IMR-90 (cell line): ENCODE data around the gene LRRC47. TPM values are rescaled to one million over a fixed set of nuclear protein-coding genes. Genes with fewer than 3 reads are reported as not detected.

Experiments
- ATAC-seq: fragments of 200-7000 bp; cut with Tn5 transposase; 2 replicates; pipeline ENCODE4 v1.9.1; 2020; ENCODE audit warnings: low read depth, mild to moderate bottlenecking, moderate library complexity
- BruUV-seq: library from RNA; stranded (reverse); fragments of 400-500 nt; replicated peaks from 2 replicates; lab custom pipeline; 2021; lab: Mats Ljungman, UMichigan
- CTCF ChIA-PET: fragments of 300-600 bp; formaldehyde crosslinking; extraction: SDS; loops from one replicate; lab custom pipeline; 2021; ENCODE audit warnings: antibody characterized with exemption; lab: Yijun Ruan, JAX
- POLR2A ChIA-PET: fragments of 300-600 bp; sonication (Branson Sonifier 250); formaldehyde crosslinking; loops from one replicate; lab custom pipeline; 2022; ENCODE audit warnings: antibody characterized with exemption; ENCODE audit not compliant: unreplicated experiment; lab: Charles Lee
- DNase-seq: peaks from one replicate; pipeline ENCODE4 v3.0.0; 2013
- H2AFZ ChIP-seq: replicated peaks from 2 replicates; pipeline ENCODE3; 2013; ENCODE audit warnings: low read length, mild to moderate bottlenecking; ENCODE audit not compliant: poor library complexity
- H2AK5ac ChIP-seq: 2 replicates; pipeline ENCODE4 v1.6.1; 2013; ENCODE audit warnings: low read depth, low read length, inconsistent platforms
- H2AK9ac ChIP-seq: replicated peaks from 2 replicates; pipeline ENCODE3; 2013; ENCODE audit warnings: mild to moderate bottlenecking, low read depth, low read length, moderate library complexity; ENCODE audit not compliant: poor library complexity
- H2BK120ac ChIP-seq: 2 replicates; pipeline ENCODE4 v1.6.1; 2013; ENCODE audit warnings: low read depth, low read length, inconsistent platforms
- H2BK15ac ChIP-seq: 3 replicates; pipeline ENCODE4 v1.6.1; 2013; ENCODE audit warnings: low read depth, low read length, inconsistent platforms
- H2BK20ac ChIP-seq: 2 replicates; pipeline ENCODE4 v1.6.1; 2013; ENCODE audit warnings: low read depth, mild to moderate bottlenecking, inconsistent platforms, low read length, moderate library complexity
- H2BK5ac ChIP-seq: 2 replicates; pipeline ENCODE4 v1.6.1; 2013; ENCODE audit warnings: mild to moderate bottlenecking, low read depth, low read length, inconsistent platforms; ENCODE audit not compliant: poor library complexity, severe bottlenecking
- H3K14ac ChIP-seq: replicated peaks from 2 replicates; pipeline ENCODE4 v1.6.1; 2013; ENCODE audit warnings: low read depth, low read length, inconsistent platforms
- H3K18ac ChIP-seq: 2 replicates; pipeline ENCODE4 v1.6.1; 2013; ENCODE audit warnings: low read depth, low read length, control low read depth
- H3K23ac ChIP-seq: 2 replicates; pipeline ENCODE4 v1.6.1; 2013; ENCODE audit warnings: low read depth, low read length, inconsistent platforms
- H3K27ac ChIP-seq: 2 replicates; pipeline ENCODE4 v1.5.1; 2013; ENCODE audit warnings: mild to moderate bottlenecking, control low read depth, low read length; ENCODE audit not compliant: insufficient read depth
- H3K27me3 ChIP-seq: 2 replicates; pipeline ENCODE4 v1.6.1; 2013; ENCODE audit warnings: low read length; ENCODE audit not compliant: control insufficient read depth, insufficient read depth
- H3K36me3 ChIP-seq: 2 replicates; pipeline ENCODE4 v1.6.1; 2013; ENCODE audit warnings: low read length, mixed read lengths; ENCODE audit not compliant: control insufficient read depth, insufficient read depth
- H3K4ac ChIP-seq: 2 replicates; pipeline ENCODE4 v1.6.1; 2013; ENCODE audit warnings: low read depth, low read length, inconsistent platforms
- H3K4me1 ChIP-seq: 2 replicates; pipeline ENCODE4 v1.6.1; 2013; ENCODE audit warnings: low read length, mixed read lengths; ENCODE audit not compliant: control insufficient read depth, insufficient read depth
- H3K4me2 ChIP-seq: 2 replicates; pipeline ENCODE4 v1.6.1; 2013; ENCODE audit warnings: low read depth, mild to moderate bottlenecking, control low read depth, low read length, moderate library complexity
- H3K4me3 ChIP-seq: 2 replicates; pipeline ENCODE4 v1.5.1; 2013; ENCODE audit warnings: low read depth, mild to moderate bottlenecking, control low read depth, low read length, moderate library complexity; ENCODE audit not compliant: insufficient read depth
- H3K56ac ChIP-seq: 2 replicates; pipeline ENCODE4 v1.6.1; 2013; ENCODE audit warnings: low read length, inconsistent platforms; ENCODE audit not compliant: insufficient read depth; ENCODE audit errors: extremely low read depth
- H3K79me1 ChIP-seq, 2 experiments: 2 replicates each; pipeline ENCODE4 v1.6.1; 2013; ENCODE audit warnings: low read length in 2 of 2, inconsistent platforms in 1 of 2, low read depth in 1 of 2
- H3K9ac ChIP-seq: 2 replicates; pipeline ENCODE4 v1.6.1; 2013; ENCODE audit warnings: low read depth, low read length, control low read depth
- H3K9me1 ChIP-seq: 2 replicates; pipeline ENCODE4 v1.6.1; 2013; ENCODE audit warnings: low read length, inconsistent platforms; ENCODE audit not compliant: insufficient read depth
- H3K9me3 ChIP-seq: 2 replicates; pipeline ENCODE4 v1.6.1; 2013; ENCODE audit warnings: low read length; ENCODE audit not compliant: control insufficient read depth, insufficient read depth
- H4K20me1 ChIP-seq: 2 replicates; pipeline ENCODE4 v1.6.1; 2013; ENCODE audit warnings: low read length, inconsistent platforms; ENCODE audit not compliant: insufficient read depth
- H4K5ac ChIP-seq: 2 replicates; pipeline ENCODE4 v1.6.1; 2013; ENCODE audit warnings: mild to moderate bottlenecking, low read depth, low read length, control low read depth
- H4K8ac ChIP-seq, 2 experiments: 2 replicates each; pipeline ENCODE4 v1.6.1; 2013; ENCODE audit warnings: low read depth in 2 of 2, low read length in 2 of 2, control low read depth in 1 of 2, inconsistent platforms in 1 of 2
- H4K91ac ChIP-seq: 2 replicates; pipeline ENCODE4 v1.6.1; 2013; ENCODE audit warnings: low read depth, low read length, inconsistent platforms; ENCODE audit not compliant: insufficient read depth
- BHLHE40 ChIP-seq: fragments of 150-350 bp; IDR thresholded peaks from 2 replicates; pipeline ENCODE4 v1.6.1; 2016; ENCODE audit warnings: mild to moderate bottlenecking, low read depth, low read length
- CEBPB ChIP-seq: IDR thresholded peaks from 2 replicates; pipeline ENCODE4 v1.6.1; 2012; ENCODE audit warnings: low read depth, low read length, improper control_type of control experiment
- MAFK ChIP-seq: IDR thresholded peaks from 2 replicates; pipeline ENCODE4 v1.6.1; 2012; ENCODE audit warnings: low read depth, low read length, improper control_type of control experiment
- MAZ ChIP-seq: IDR thresholded peaks from 2 replicates; pipeline ENCODE4 v1.6.1; 2012; ENCODE audit warnings: low read depth, mild to moderate bottlenecking, low read length, improper control_type of control experiment, moderate library complexity, borderline replicate concordance
- MXI1 ChIP-seq: IDR thresholded peaks from 2 replicates; pipeline ENCODE4 v1.6.1; 2012; ENCODE audit warnings: low read depth, mild to moderate bottlenecking, low read length, moderate library complexity, borderline replicate concordance
- RAD21 ChIP-seq: IDR thresholded peaks from 2 replicates; pipeline ENCODE4 v1.6.1; 2012; ENCODE audit warnings: low read length, improper control_type of control experiment
- RFX5 ChIP-seq: IDR thresholded peaks from 2 replicates; pipeline ENCODE4 v1.8.0; 2012; ENCODE audit warnings: low read depth, mild to moderate bottlenecking, low read length, moderate library complexity
- SMC3 ChIP-seq: fragments of 150-350 bp; IDR thresholded peaks from 2 replicates; pipeline ENCODE4 v1.6.1; 2016; ENCODE audit warnings: low read depth, mild to moderate bottlenecking, antibody characterized with exemption, low read length, moderate library complexity
- WGBS, 2 experiments: methylation state at CpG; one replicate each; pipeline versions ENCODE4 v1.1.5 to v1.1.7; 2013; ENCODE audit warnings: missing lambda C conversion rate in 2 of 2; ENCODE audit not compliant: insufficient read length in 1 of 2; ENCODE audit errors: extremely low coverage in 2 of 2; 5-methylcytosine and 5-hydroxymethylcytosine counted together
- dilution Hi-C: fragments of 300-500 bp; cut with HindIII; formaldehyde crosslinking; loops from one replicate; pipeline ENCODE4 v1.14.3; 2018; ENCODE audit warnings: low sequenced_read_pairs; ENCODE audit not compliant: unreplicated experiment
- in situ Hi-C: fragments of 300-500 bp; cut with MboI; formaldehyde crosslinking; loops from 3 replicates; pipeline ENCODE4 v1.14.3; 2019; ENCODE audit warnings: low sequenced_read_pairs, inconsistent platforms, mixed read lengths
- intact Hi-C: fragments of 100-400 bp; cut with micrococcal nuclease; formaldehyde crosslinking; loops from 2 replicates; pipeline ENCODE4 v1.10.0; 2022
- polyA plus RNA-seq, 3 experiments: library from polyadenylated mRNA; depleted of rRNA; stranded (reverse); fragments of >200 nt; gene quantifications; 2 replicates each; pipeline ENCODE4 v1.2.3, GENCODE V29; 2012; ENCODE audit warnings: low replicate concordance in 1 of 3
- total RNA-seq: library from RNA; depleted of rRNA; stranded (reverse); fragments of >200 nt; gene quantifications from 2 replicates; pipeline ENCODE4 v1.2.3, GENCODE V29; 2012
- TF ChIP-seq, protein P1 (sequence below): fragments of 150-350 bp; IDR thresholded peaks from 2 replicates; pipeline ENCODE4 v1.6.1; 2016; ENCODE audit warnings: low read depth, mild to moderate bottlenecking, low read length, moderate library complexity, borderline replicate concordance

Gene LRRC47
- total and polyA plus RNA-seq, 2 of the 4 experiments (the other 2 are of a cell fraction), result 15.2 to 19.7 TPM

GRCh38 chr1:3731583-3732433, 64.5 kb downstream of the LRRC47 start:
- CTCF ChIA-PET, result no interaction called here
- WGBS, 2 experiments, result 66% methylated on average over 8 of the region's 25 CpGs; no CpG with 5 or more reads in 1 of the 2 experiments

More at GRCh38 chr1:3731583-3732433, 64.5 kb downstream of the LRRC47 start:
- peak overlapping the region; percentile 51 for H2AFZ ChIP-seq
- no peak overlapping the region for H2BK15ac ChIP-seq
- dilution Hi-C loops, result no loop called here
- H3K4me2 ChIP-seq, result no peak overlapping the region
- no peak overlapping the region for H2AK9ac ChIP-seq
- H3K23ac ChIP-seq, result no peak overlapping the region
- H3K18ac ChIP-seq, result no peak overlapping the region
- no peak overlapping the region for H2BK120ac ChIP-seq
- ATAC-seq (no peak), DNase-seq (no peak)
- no peaks in the 10 kb centered on the region for H3K9me1 ChIP-seq
- no peak overlapping the region for H2BK20ac ChIP-seq
- no peak overlapping the region for H2BK5ac ChIP-seq
- in situ Hi-C loops, result no loop called here
- H4K91ac ChIP-seq, result no peak overlapping the region
- H4K8ac ChIP-seq, result no peak overlapping the region
- H3K14ac ChIP-seq, result no peak overlapping the region
- POLR2A ChIA-PET, result no interaction called here
- H2AK5ac ChIP-seq, result no peak overlapping the region
- H3K4me3 ChIP-seq, result no peak overlapping the region
- no peaks in the 10 kb centered on the region for H3K4me1 ChIP-seq
- no peaks in the 10 kb centered on the region for H3K79me1 ChIP-seq
- intact Hi-C loops, result no loop called here
- H3K27ac ChIP-seq, result no peak overlapping the region
- H4K20me1 ChIP-seq, result no peaks in the 10 kb centered on the region
- no peak overlapping the region for H3K56ac ChIP-seq
- H3K27me3 ChIP-seq, result no peaks in the 10 kb centered on the region; the same call in 1 of the 2 replicates
- BruUV-seq, result no TSS peak
- TF ChIP-seq CEBPB (no peak), MAFK (no peak), RAD21 (no peak), RFX5 (no peak), MAZ (no peak), BHLHE40 (no peak), SMC3 (no peak), MXI1 (no peak)
- TF ChIP-seq, protein P1, sequence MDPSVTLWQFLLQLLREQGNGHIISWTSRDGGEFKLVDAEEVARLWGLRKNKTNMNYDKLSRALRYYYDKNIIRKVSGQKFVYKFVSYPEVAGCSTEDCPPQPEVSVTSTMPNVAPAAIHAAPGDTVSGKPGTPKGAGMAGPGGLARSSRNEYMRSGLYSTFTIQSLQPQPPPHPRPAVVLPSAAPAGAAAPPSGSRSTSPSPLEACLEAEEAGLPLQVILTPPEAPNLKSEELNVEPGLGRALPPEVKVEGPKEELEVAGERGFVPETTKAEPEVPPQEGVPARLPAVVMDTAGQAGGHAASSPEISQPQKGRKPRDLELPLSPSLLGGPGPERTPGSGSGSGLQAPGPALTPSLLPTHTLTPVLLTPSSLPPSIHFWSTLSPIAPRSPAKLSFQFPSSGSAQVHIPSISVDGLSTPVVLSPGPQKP, result no peak
- no peaks in the 10 kb centered on the region for H3K9me3 ChIP-seq
- peaks cover 7% of the 10 kb centered on the region for H3K36me3 ChIP-seq
- H3K4ac ChIP-seq, result no peak overlapping the region
- H3K9ac ChIP-seq, result no peak overlapping the region
- H4K5ac ChIP-seq, result no peak overlapping the region
